Esophagus (tissue), 2 donors: ENCODE measurements around the gene AVL9. TPM values are rescaled to one million over a fixed set of nuclear protein-coding genes. Genes with fewer than 3 reads are reported as not detected.

Source experiments
- H3K27ac ChIP-seq, 2 donors: one replicate each; pipeline ENCODE4 v1.5.1; 2013; ENCODE audit warnings: low read depth in 2 of 2, mild to moderate bottlenecking in 2 of 2, inconsistent platforms in 1 of 2, low read length in 1 of 2, moderate library complexity in 1 of 2
- H3K27me3 ChIP-seq, 2 donors: one replicate each; pipeline ENCODE4 v1.6.1; 2013; ENCODE audit warnings: low read length in 2 of 2, control low read depth in 1 of 2, mild to moderate bottlenecking in 1 of 2; ENCODE audit not compliant: insufficient read depth in 2 of 2, control insufficient read depth in 1 of 2
- H3K36me3 ChIP-seq, 2 donors: one replicate each; pipeline ENCODE4 v1.6.1; 2013; ENCODE audit warnings: low read length in 1 of 2; ENCODE audit not compliant: control insufficient read depth in 2 of 2, insufficient read depth in 2 of 2
- H3K4me1 ChIP-seq, 2 donors: one replicate each; pipeline ENCODE4 v1.6.1; 2013; ENCODE audit warnings: low read length in 1 of 2; ENCODE audit not compliant: control insufficient read depth in 2 of 2, insufficient read depth in 2 of 2
- H3K4me3 ChIP-seq, 2 donors: one replicate each; pipeline ENCODE4 v1.5.1; 2013; ENCODE audit warnings: low read length in 2 of 2, mild to moderate bottlenecking in 2 of 2, low read depth in 1 of 2, moderate library complexity in 1 of 2
- H3K9me3 ChIP-seq, 2 donors: one replicate each; pipeline ENCODE4 v1.6.1; 2013; ENCODE audit warnings: mild to moderate bottlenecking in 2 of 2, low read depth in 1 of 2, low read length in 1 of 2, moderate library complexity in 1 of 2; ENCODE audit not compliant: control insufficient read depth in 2 of 2, insufficient read depth in 1 of 2
- WGBS, 2 donors: extraction: QIAGEN DNeasy Blood & Tissue Kit; methylation state at CpG; one replicate each; pipeline ENCODE4 v1.1.7; 2013; 5-methylcytosine and 5-hydroxymethylcytosine counted together
- polyA plus RNA-seq, 2 donors: library from polyadenylated mRNA; stranded (reverse); fragments of 200-250 nt; gene quantifications; one replicate each; pipeline ENCODE4 v1.2.3, GENCODE V29; 2013
- donor health status: healthy with polysubstance abuse.
- donor health status: Bipolar disorder and iron deficiency.

The AVL9 gene
- polyA plus RNA-seq, 2 donors: 8.8 to 9.2 TPM

GRCh38 chr7:32525839-32526238 is 30.6 kb downstream of the AVL9 start:
- WGBS, 2 donors: 88 to 94% methylated on average over 4 of the region's 4 CpGs
- H3K9me3 ChIP-seq: no peaks in the 10 kb centered on the region
- H3K4me3 ChIP-seq: no peak overlapping the region
- no peaks in the 10 kb centered on the region for H3K4me1 ChIP-seq
- no peaks in the 10 kb centered on the region for H3K27me3 ChIP-seq
- peaks cover 0 to 5% of the 10 kb centered on the region in 2 donors for H3K36me3 ChIP-seq
- H3K27ac ChIP-seq: no peak overlapping the region

GRCh38 chr7:32531402-32531801 is 36.1 kb downstream of the AVL9 start:
- H3K4me3 ChIP-seq: no peak overlapping the region
- no peaks in the 10 kb centered on the region for H3K9me3 ChIP-seq
- WGBS, 2 donors: 93 to 97% methylated on average over 13 of the region's 13 CpGs

GRCh38 chr7:32532086-32532485 is 36.8 kb downstream of the AVL9 start:
- no peaks in the 10 kb centered on the region for H3K27me3 ChIP-seq
- H3K36me3 ChIP-seq: peaks cover 0 to 5% of the 10 kb centered on the region in 2 donors
- no peak overlapping the region for H3K27ac ChIP-seq
- H3K4me3 ChIP-seq: no peak overlapping the region
- 71 to 74% methylated on average over 3 of the region's 3 CpGs for WGBS, 2 donors
- H3K4me1 ChIP-seq: no peaks in the 10 kb centered on the region
- H3K9me3 ChIP-seq: no peaks in the 10 kb centered on the region

More at GRCh38 chr7:32531402-32531801, 36.1 kb downstream of the AVL9 start:
- peaks cover 2 to 5% of the 10 kb centered on the region in 2 donors for H3K36me3 ChIP-seq
- no peak overlapping the region for H3K27ac ChIP-seq
- no peaks in the 10 kb centered on the region for H3K27me3 ChIP-seq
- H3K4me1 ChIP-seq: no peaks in the 10 kb centered on the region

- Histone ChIP-seq H3K4me3 (no peak overlapping the region), H3K4me1 (no peaks in the 10 kb centered on the region), H3K27ac (no peak overlapping the region), H3K9me3 (no peaks in the 10 kb centered on the region), H3K27me3 (no peaks in the 10 kb centered on the region), H3K36me3 (peaks cover 0 to 5% of the 10 kb centered on the region in 2 donors)
- WGBS, 2 donors: 89 to 94% methylated on average over 5 of the region's 5 CpGs
Measured at GRCh38 chr7:32532716-32533115, 37.4 kb downstream of the AVL9 start.

- Histone ChIP-seq H3K4me1 (no peaks in the 10 kb centered on the region), H3K27me3 (no peaks in the 10 kb centered on the region), H3K27ac (no peak overlapping the region), H3K9me3 (no peaks in the 10 kb centered on the region), H3K36me3 (peaks cover 0 to 5% of the 10 kb centered on the region in 2 donors), H3K4me3 (no peak overlapping the region)
- 55 to 56% methylated on average over 8 of the region's 8 CpGs for WGBS, 2 donors
Measured at GRCh38 chr7:32533276-32534029, 38.2 kb downstream of the AVL9 start.

- Histone ChIP-seq H3K27ac (no peak overlapping the region), H3K27me3 (no peaks in the 10 kb centered on the region), H3K9me3 (no peaks in the 10 kb centered on the region), H3K36me3 (peaks cover 0 to 5% of the 10 kb centered on the region in 2 donors), H3K4me1 (no peaks in the 10 kb centered on the region), H3K4me3 (no peak overlapping the region)
- 71 to 82% methylated on average over 4 of the region's 4 CpGs for WGBS, 2 donors
Measured at GRCh38 chr7:32535162-32535702, 39.9 kb downstream of the AVL9 start.

GRCh38 chr7:32536016-32536415 is 40.7 kb downstream of the AVL9 start:
- 94 to 98% methylated on average over 2 of the region's 2 CpGs for WGBS, 2 donors
- no peak overlapping the region for H3K27ac ChIP-seq
- no peaks in the 10 kb centered on the region for H3K4me1 ChIP-seq

GRCh38 chr7:32536585-32536984 is 41.3 kb downstream of the AVL9 start:
- Histone ChIP-seq H3K4me1 (no peaks in the 10 kb centered on the region), H3K9me3 (no peaks in the 10 kb centered on the region), H3K27ac (no peak overlapping the region), H3K36me3 (peaks cover 0 to 3% of the 10 kb centered on the region in 2 donors), H3K27me3 (no peaks in the 10 kb centered on the region), H3K4me3 (no peak overlapping the region)
- WGBS, 2 donors: 0 to 10% methylated on average over 1 of the region's 1 CpG

More at GRCh38 chr7:32536016-32536415, 40.7 kb downstream of the AVL9 start:
- Histone ChIP-seq H3K27me3 (no peaks in the 10 kb centered on the region), H3K4me3 (no peak overlapping the region), H3K36me3 (peaks cover 0 to 5% of the 10 kb centered on the region in 2 donors), H3K9me3 (no peaks in the 10 kb centered on the region)

GRCh38 chr7:32537760-32538159 is 42.5 kb downstream of the AVL9 start:
- no peaks in the 10 kb centered on the region for H3K27me3 ChIP-seq
- no peak overlapping the region for H3K27ac ChIP-seq
- H3K36me3 ChIP-seq: no peaks in the 10 kb centered on the region
- H3K9me3 ChIP-seq: no peaks in the 10 kb centered on the region
- 67 to 77% methylated on average over 4 of the region's 4 CpGs for WGBS, 2 donors
- H3K4me1 ChIP-seq: no peaks in the 10 kb centered on the region
- H3K4me3 ChIP-seq: no peak overlapping the region

- no peak overlapping the region for H3K4me3 ChIP-seq
- no peak overlapping the region for H3K27ac ChIP-seq
- WGBS, 2 donors: 91 to 92% methylated on average over 2 of the region's 2 CpGs
- no peaks in the 10 kb centered on the region for H3K4me1 ChIP-seq
- H3K27me3 ChIP-seq: no peaks in the 10 kb centered on the region
- peaks cover 3 to 4% of the 10 kb centered on the region in 2 donors for H3K36me3 ChIP-seq
- no peaks in the 10 kb centered on the region for H3K9me3 ChIP-seq
Measured at GRCh38 chr7:32539366-32539765, 44.1 kb downstream of the AVL9 start.
